Measurements from ENCODE around the gene OR5H14. TPM values are rescaled to one million over a fixed set of nuclear protein-coding genes. Genes with fewer than 3 reads are reported as not detected.

Gene OR5H14
- total and polyA plus RNA-seq, 9 of the 15 experiments (the other 6 are each of a cell fraction or from before 2014, with no cell fraction given), result not detected

DNA sequence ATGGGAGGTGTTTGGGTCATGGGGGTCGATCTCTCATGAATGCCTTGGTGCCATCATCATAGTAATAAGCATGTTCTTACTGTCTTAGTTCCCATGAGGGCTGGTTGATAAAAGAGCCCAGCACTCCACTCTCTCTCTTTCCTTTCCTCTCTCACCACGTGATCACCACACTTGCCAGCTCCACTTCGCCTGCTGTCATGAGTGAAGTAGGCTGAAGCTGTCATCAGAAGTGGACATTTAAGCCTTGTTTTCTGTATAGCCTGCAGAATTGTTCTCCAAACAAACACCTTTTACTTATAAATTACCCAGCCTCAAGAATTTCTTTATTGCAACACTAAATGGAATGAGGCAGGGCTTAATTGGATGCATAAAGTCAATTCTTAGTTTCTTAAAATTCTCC, 10.6 kb upstream of the OR5H14 start:
- H3K36me3 ChIP-seq (ENCODE audit: control insufficient read depth, insufficient read depth, low read length), result no peaks in the 10 kb centered on the region
- no peak for DNase-seq (ENCODE audit: extremely low read depth in 1 of 4, low spot score in 3 of 4)
- FAIRE-seq, result no peak
- no peaks in the 10 kb centered on the region for H3K4me1 ChIP-seq (replicated peaks in 1 of 2; ENCODE audit: control insufficient read depth in 2 of 2, insufficient read depth in 2 of 2, low read length in 2 of 2)
- ATAC-seq, result no peak
- no peak overlapping the region for H3K9ac ChIP-seq (ENCODE audit: insufficient read depth in 1 of 2, low read depth in 2 of 2, low read length in 2 of 2)
- no peaks in the 10 kb centered on the region for H3K79me2 ChIP-seq (ENCODE audit: control insufficient read depth, insufficient read depth, low read length)
- H3K9me3 ChIP-seq (replicated peaks; ENCODE audit: control insufficient read depth, insufficient read depth, low read depth, low read length), result no peaks in the 10 kb centered on the region
- WGBS (ENCODE audit: insufficient coverage, low coverage, missing lambda C conversion rate), result 0% methylated on average over 3 of the region's 3 CpGs
- POLR2A ChIA-PET, result no interaction called here
- H3K4me3 ChIP-seq, result no peak overlapping the region
- TF ChIP-seq ZNF23 (CRISPR knock-in tag; IDR thresholded peaks at IDR 0.05), result no peak
- TF ChIP-seq, protein P1, sequence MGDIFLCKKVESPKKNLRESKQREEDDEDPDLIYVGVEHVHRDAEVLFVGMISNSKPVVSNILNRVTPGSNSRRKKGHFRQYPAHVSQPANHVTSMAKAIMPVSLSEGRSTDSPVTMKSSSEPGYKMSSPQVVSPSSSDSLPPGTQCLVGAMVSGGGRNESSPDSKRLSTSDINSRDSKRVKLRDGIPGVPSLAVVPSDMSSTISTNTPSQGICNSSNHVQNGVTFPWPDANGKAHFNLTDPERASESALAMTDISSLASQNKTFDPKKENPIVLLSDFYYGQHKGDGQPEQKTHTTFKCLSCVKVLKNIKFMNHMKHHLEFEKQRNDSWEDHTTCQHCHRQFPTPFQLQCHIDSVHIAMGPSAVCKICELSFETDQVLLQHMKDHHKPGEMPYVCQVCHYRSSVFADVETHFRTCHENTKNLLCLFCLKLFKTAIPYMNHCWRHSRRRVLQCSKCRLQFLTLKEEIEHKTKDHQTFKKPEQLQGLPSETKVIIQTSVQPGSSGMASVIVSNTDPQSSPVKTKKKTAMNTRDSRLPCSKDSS (IDR thresholded peaks at IDR 0.05; ENCODE audit: low read depth, partially characterized antibody), result no peak
- no peak for TF ChIP-seq RUNX1 (IDR thresholded peaks at IDR 0.05; ENCODE audit: low read depth)
- TF ChIP-seq, protein P2, sequence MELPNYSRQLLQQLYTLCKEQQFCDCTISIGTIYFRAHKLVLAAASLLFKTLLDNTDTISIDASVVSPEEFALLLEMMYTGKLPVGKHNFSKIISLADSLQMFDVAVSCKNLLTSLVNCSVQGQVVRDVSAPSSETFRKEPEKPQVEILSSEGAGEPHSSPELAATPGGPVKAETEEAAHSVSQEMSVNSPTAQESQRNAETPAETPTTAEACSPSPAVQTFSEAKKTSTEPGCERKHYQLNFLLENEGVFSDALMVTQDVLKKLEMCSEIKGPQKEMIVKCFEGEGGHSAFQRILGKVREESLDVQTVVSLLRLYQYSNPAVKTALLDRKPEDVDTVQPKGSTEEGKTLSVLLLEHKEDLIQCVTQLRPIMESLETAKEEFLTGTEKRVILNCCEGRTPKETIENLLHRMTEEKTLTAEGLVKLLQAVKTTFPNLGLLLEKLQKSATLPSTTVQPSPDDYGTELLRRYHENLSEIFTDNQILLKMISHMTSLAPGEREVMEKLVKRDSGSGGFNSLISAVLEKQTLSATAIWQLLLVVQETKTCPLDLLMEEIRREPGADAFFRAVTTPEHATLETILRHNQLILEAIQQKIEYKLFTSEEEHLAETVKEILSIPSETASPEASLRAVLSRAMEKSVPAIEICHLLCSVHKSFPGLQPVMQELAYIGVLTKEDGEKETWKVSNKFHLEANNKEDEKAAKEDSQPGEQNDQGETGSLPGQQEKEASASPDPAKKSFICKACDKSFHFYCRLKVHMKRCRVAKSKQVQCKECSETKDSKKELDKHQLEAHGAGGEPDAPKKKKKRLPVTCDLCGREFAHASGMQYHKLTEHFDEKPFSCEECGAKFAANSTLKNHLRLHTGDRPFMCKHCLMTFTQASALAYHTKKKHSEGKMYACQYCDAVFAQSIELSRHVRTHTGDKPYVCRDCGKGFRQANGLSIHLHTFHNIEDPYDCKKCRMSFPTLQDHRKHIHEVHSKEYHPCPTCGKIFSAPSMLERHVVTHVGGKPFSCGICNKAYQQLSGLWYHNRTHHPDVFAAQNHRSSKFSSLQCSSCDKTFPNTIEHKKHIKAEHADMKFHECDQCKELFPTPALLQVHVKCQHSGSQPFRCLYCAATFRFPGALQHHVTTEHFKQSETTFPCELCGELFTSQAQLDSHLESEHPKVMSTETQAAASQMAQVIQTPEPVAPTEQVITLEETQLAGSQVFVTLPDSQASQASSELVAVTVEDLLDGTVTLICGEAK (IDR thresholded peaks at IDR 0.05), result no peak
- TF ChIP-seq, protein P2 (CRISPR knock-in tag; IDR thresholded peaks at IDR 0.05), result no peak
- TF ChIP-seq CBX2 (IDR thresholded peaks at IDR 0.05; ENCODE audit: insufficient read depth, low read length, poor library complexity, severe bottlenecking), result no peak
- no peak for TF ChIP-seq KDM1A (IDR thresholded peaks at IDR 0.05)
- no peak for TF ChIP-seq CBFB (CRISPR knock-in tag; IDR thresholded peaks at IDR 0.05)
- in situ Hi-C loops (cut with MboI), result no loop called here
- BruUV-seq (replicated peaks), result no TSS peak
- H3K4me2 ChIP-seq (ENCODE audit: insufficient read depth, low read length), result no peak overlapping the region
- no peaks in the 10 kb centered on the region for H4K20me1 ChIP-seq (replicated peaks; ENCODE audit: control insufficient read depth, insufficient read depth, low read length)
- H3K9me1 ChIP-seq (ENCODE audit: control insufficient read depth, insufficient read depth, low read length), result no peaks in the 10 kb centered on the region
- CTCF ChIA-PET (ENCODE audit: low intra/inter-chr PET ratio), result no interaction called here
- intact Hi-C loops (cut with micrococcal nuclease), result no loop called here
- no peak overlapping the region for H3K27ac ChIP-seq (ENCODE audit: extremely low read depth, low read depth, low read length)
- no peak overlapping the region for H2AFZ ChIP-seq (ENCODE audit: low read depth, low read length)
- no peaks in the 10 kb centered on the region for H3K27me3 ChIP-seq (ENCODE audit: control insufficient read depth in 2 of 2, insufficient read depth in 2 of 2, low read length in 2 of 2)
